ENCODE measurements around the gene MTHFSD.

MTHFSD gene

GRCh38 chr16:86581458-86581857 is 26.4 kb upstream of the MTHFSD start:
- DNase-seq (ENCODE audit: low read depth) = no peak

GRCh38 chr16:86580791-86581170 is 25.7 kb upstream of the MTHFSD start:
- DNase-seq (ENCODE audit: low read depth) = no peak

GRCh38 chr16:86580063-86580790 is 25.2 kb upstream of the MTHFSD start:
- DNase-seq (ENCODE audit: low read depth) = no peak

GRCh38 chr16:86579268-86580062 is 24.4 kb upstream of the MTHFSD start:
- DNase-seq (ENCODE audit: low read depth) = no peak

- no peak for DNase-seq (ENCODE audit: low read depth)
Observed at GRCh38 chr16:86578611-86579267, 23.7 kb upstream of the MTHFSD start.

- DNase-seq (ENCODE audit: low read depth) = no peak
Observed at GRCh38 chr16:86578061-86578599, 23.1 kb upstream of the MTHFSD start, which contains the start of gene FOXL1. Gene FOXL1 (plus strand): TSS chr16:86578549. CDS start chr16:86578724, 175 bp downstream.

- no peak for DNase-seq (ENCODE audit: low read depth)
Observed at GRCh38 chr16:86577314-86577971, 22.4 kb upstream of the MTHFSD start.

- no peak for DNase-seq (ENCODE audit: low read depth)
Observed at GRCh38 chr16:86576591-86577313, 21.7 kb upstream of the MTHFSD start.

- DNase-seq (ENCODE audit: low read depth) = no peak
Observed at GRCh38 chr16:86575754-86576557, 20.9 kb upstream of the MTHFSD start.

GRCh38 chr16:86575095-86575685 is 20.2 kb upstream of the MTHFSD start:
- DNase-seq (ENCODE audit: low read depth) = no peak

- no peak for DNase-seq (ENCODE audit: low read depth)
Observed at GRCh38 chr16:86574646-86575045, 19.6 kb upstream of the MTHFSD start.

GRCh38 chr16:86573646-86574508 is 18.8 kb upstream of the MTHFSD start:
- no peak for DNase-seq (ENCODE audit: low read depth)

- no peak for DNase-seq (ENCODE audit: low read depth)
Observed at GRCh38 chr16:86573215-86573614, 18.2 kb upstream of the MTHFSD start.

- no peak for DNase-seq (ENCODE audit: low read depth)
Observed at GRCh38 chr16:86572606-86573005, 17.6 kb upstream of the MTHFSD start.

- no peak for DNase-seq (ENCODE audit: low read depth)
Observed at GRCh38 chr16:86572041-86572521, 17.0 kb upstream of the MTHFSD start.

GRCh38 chr16:86571530-86571915 is 16.5 kb upstream of the MTHFSD start:
- no peak for DNase-seq (ENCODE audit: low read depth)

- DNase-seq (ENCODE audit: low read depth) = no peak
Observed at GRCh38 chr16:86570558-86571529, 15.8 kb upstream of the MTHFSD start.
